ENCODE results near the gene SYT13. TPM values are rescaled to one million over a fixed set of nuclear protein-coding genes. Genes with fewer than 3 reads are reported as not detected.

Gene SYT13
- total RNA-seq (2014; rRNA removed; shearing (Covaris generic)), result 0.19 TPM in 1 of 2 replicates, not detected in the other

- no peak for DNase-seq (ENCODE audit: low spot score)
Observed at GRCh38 chr11:45285930-45286632, at the start of gene SYT13. Gene SYT13 (minus strand): TSS chr11:45286341. CDS start chr11:45286207, 134 bp downstream.

GRCh38 chr11:45335434-45335833 is 49.3 kb upstream of the SYT13 start:
- DNase-seq (ENCODE audit: low spot score), result no peak

- DNase-seq (ENCODE audit: low spot score), result no peak
Observed at GRCh38 chr11:45334836-45335235, 48.7 kb upstream of the SYT13 start.

GRCh38 chr11:45334410-45334809 is 48.3 kb upstream of the SYT13 start:
- no peak for DNase-seq (ENCODE audit: low spot score)

- peak; percentile 72 for DNase-seq (ENCODE audit: low spot score)
Observed at GRCh38 chr11:45333001-45333971, 47.1 kb upstream of the SYT13 start.

GRCh38 chr11:45332276-45332934 is 46.3 kb upstream of the SYT13 start:
- peak; percentile 59 for DNase-seq (ENCODE audit: low spot score)

GRCh38 chr11:45331839-45332238 is 45.7 kb upstream of the SYT13 start:
- no peak for DNase-seq (ENCODE audit: low spot score)

GRCh38 chr11:45328726-45329125 is 42.6 kb upstream of the SYT13 start:
- no peak for DNase-seq (ENCODE audit: low spot score)

GRCh38 chr11:45324459-45324858 is 38.3 kb upstream of the SYT13 start:
- no peak for DNase-seq (ENCODE audit: low spot score)

GRCh38 chr11:45323601-45324249 is 37.6 kb upstream of the SYT13 start:
- no peak for DNase-seq (ENCODE audit: low spot score)

- DNase-seq (ENCODE audit: low spot score), result no peak
Observed at GRCh38 chr11:45322891-45323600, 36.9 kb upstream of the SYT13 start.

- no peak for DNase-seq (ENCODE audit: low spot score)
Observed at GRCh38 chr11:45322111-45322705, 36.1 kb upstream of the SYT13 start.

- DNase-seq (ENCODE audit: low spot score), result no peak
Observed at GRCh38 chr11:45321669-45322068, 35.5 kb upstream of the SYT13 start.

GRCh38 chr11:45321031-45321595 is 35.0 kb upstream of the SYT13 start:
- no peak for DNase-seq (ENCODE audit: low spot score)

GRCh38 chr11:45320371-45320770 is 34.2 kb upstream of the SYT13 start:
- no peak for DNase-seq (ENCODE audit: low spot score)

GRCh38 chr11:45319077-45319476 is 32.9 kb upstream of the SYT13 start:
- DNase-seq (ENCODE audit: low spot score), result peak; percentile 8

- DNase-seq (ENCODE audit: low spot score), result no peak
Observed at GRCh38 chr11:45318516-45318915, 32.4 kb upstream of the SYT13 start.

- DNase-seq (ENCODE audit: low spot score), result no peak
Observed at GRCh38 chr11:45316258-45316657, 30.1 kb upstream of the SYT13 start.

GRCh38 chr11:45314900-45315299 is 28.8 kb upstream of the SYT13 start:
- DNase-seq (ENCODE audit: low spot score), result no peak

GRCh38 chr11:45313171-45313865 is 27.2 kb upstream of the SYT13 start:
- no peak for DNase-seq (ENCODE audit: low spot score)
